ENCODE results near the gene SPRED1.

Gene SPRED1

GRCh38 chr15:38362355-38362754 is 109.7 kb downstream of the SPRED1 start:
- no peak for DNase-seq (ENCODE audit: low spot score)

GRCh38 chr15:38367476-38367875 is 114.8 kb downstream of the SPRED1 start:
- no peak for DNase-seq (ENCODE audit: low spot score)

- no peak for DNase-seq (ENCODE audit: low spot score)
Measured at GRCh38 chr15:38369936-38370478, 117.4 kb downstream of the SPRED1 start.

- no peak for DNase-seq (ENCODE audit: low spot score)
Measured at GRCh38 chr15:38373016-38373415, 120.4 kb downstream of the SPRED1 start.

- DNase-seq (ENCODE audit: low spot score) = no peak
Measured at GRCh38 chr15:38374029-38374428, 121.4 kb downstream of the SPRED1 start.

GRCh38 chr15:38374556-38374955 is 121.9 kb downstream of the SPRED1 start:
- no peak for DNase-seq (ENCODE audit: low spot score)

- DNase-seq (ENCODE audit: low spot score) = no peak
Measured at GRCh38 chr15:38376081-38376480, 123.4 kb downstream of the SPRED1 start.

- no peak for DNase-seq (ENCODE audit: low spot score)
Measured at GRCh38 chr15:38377636-38378035, 125.0 kb downstream of the SPRED1 start.

- no peak for DNase-seq (ENCODE audit: low spot score)
Measured at GRCh38 chr15:38378161-38378560, 125.5 kb downstream of the SPRED1 start.

GRCh38 chr15:38389924-38390542 is 137.4 kb downstream of the SPRED1 start:
- DNase-seq (ENCODE audit: low spot score) = peak; percentile 52

GRCh38 chr15:38391191-38391590 is 138.6 kb downstream of the SPRED1 start:
- DNase-seq (ENCODE audit: low spot score) = no peak

- no peak for DNase-seq (ENCODE audit: low spot score)
Measured at GRCh38 chr15:38398134-38398533, 145.5 kb downstream of the SPRED1 start.

- DNase-seq (ENCODE audit: low spot score) = no peak
Measured at GRCh38 chr15:38401106-38401505, 148.5 kb downstream of the SPRED1 start.

- DNase-seq (ENCODE audit: low spot score) = no peak
Measured at GRCh38 chr15:38401701-38402100, 149.1 kb downstream of the SPRED1 start.

GRCh38 chr15:38406436-38406835 is 153.8 kb downstream of the SPRED1 start:
- DNase-seq (ENCODE audit: low spot score) = no peak

Measured in hematopoietic multipotent progenitor cell treated with erythropoietin and hydrocortisone succinate and interleukin-3 and kit ligand, for 15 days (in vitro differentiated cells).